Spleen (tissue), 13 donors: ENCODE data around the gene UFSP2. TPM values are rescaled to one million over a fixed set of nuclear protein-coding genes. Genes with fewer than 3 reads are reported as not detected.

ENCODE experiments used
- DNase-seq: peaks from one replicate; pipeline ENCODE4 v3.0.0-alpha.2; 2020
- H3K27ac ChIP-seq, 8 donors: fragments of 200-600 bp; sonication (generic) in 7 of 8; 1 replicate in 4 of 8; 2 replicates in 4 of 8; pipeline versions ENCODE4 v1.5.0 to v1.8.0; 2016 to 2021; ENCODE audit warnings: inconsistent platforms in 4 of 8, mild to moderate bottlenecking in 4 of 8, moderate library complexity in 1 of 8
- H3K27me3 ChIP-seq, 7 donors: fragments of 200-600 bp; sonication (generic) in 6 of 7; replicated peaks in 1 of 7; 1 replicate in 4 of 7; 2 replicates in 3 of 7; pipeline versions ENCODE4 v1.5.0 to v1.8.0; 2016 to 2021; ENCODE audit warnings: inconsistent platforms in 3 of 7, mild to moderate bottlenecking in 1 of 7
- H3K36me3 ChIP-seq, 6 donors: fragments of 200-600 bp; sonication (generic) in 5 of 6; 1 replicate in 4 of 6; 2 replicates in 2 of 6; pipeline versions ENCODE4 v1.5.0 to v1.8.0; 2016 to 2021; ENCODE audit warnings: inconsistent platforms in 2 of 6
- H3K4me1 ChIP-seq, 6 donors: fragments of 200-600 bp; sonication (generic) in 5 of 6; 1 replicate in 3 of 6; 2 replicates in 3 of 6; pipeline versions ENCODE4 v1.5.0 to v1.8.0; 2016 to 2021; ENCODE audit warnings: inconsistent platforms in 3 of 6
- H3K4me3 ChIP-seq, 8 donors: fragments of 200-600 bp; sonication (generic) in 7 of 8; 1 replicate in 4 of 8; 2 replicates in 4 of 8; pipeline versions ENCODE4 v1.5.0 to v1.8.0; 2016 to 2021; ENCODE audit warnings: inconsistent platforms in 4 of 8, mild to moderate bottlenecking in 4 of 8, moderate library complexity in 2 of 8
- H3K9me3 ChIP-seq, 8 donors: fragments of 200-600 bp; sonication (generic) in 7 of 8; 1 replicate in 4 of 8; 2 replicates in 4 of 8; pipeline versions ENCODE4 v1.5.0 to v1.8.0; 2016 to 2021; ENCODE audit warnings: inconsistent platforms in 4 of 8
- POLR2A ChIP-seq, 3 donors: fragments of 450-650 bp; IDR thresholded peaks; one replicate each; pipeline ENCODE4 v1.5.1; 2017; ENCODE audit warnings: antibody characterized with exemption in 3 of 3, mild to moderate bottlenecking in 1 of 3
- POLR2AphosphoS5 ChIP-seq, 3 donors: sonication (generic); formaldehyde crosslinking; IDR thresholded peaks; one replicate each; pipeline ENCODE4 v1.5.1; 2017; ENCODE audit warnings: antibody characterized with exemption in 3 of 3
- WGBS, 5 donors: extraction: QIAGEN DNeasy Blood & Tissue Kit in 3 of 5; methylation state at CpG; one replicate each; pipeline versions ENCODE4 v1.1.5 to v1.1.7; 2013 to 2018; 5-methylcytosine and 5-hydroxymethylcytosine counted together
- intact Hi-C: fragments of 100-400 bp; cut with DNase I; formaldehyde crosslinking; loops from one replicate; pipeline ENCODE4 v1.15.0; 2023; ENCODE audit warnings: low total_unique reads
- long read RNA-seq, 2 donors: transcript quantifications; one replicate each; lab custom pipeline, GENCODE V29; 2026
- polyA plus RNA-seq, 3 donors: library from polyadenylated mRNA; stranded (reverse); fragments of 200-250 nt; gene quantifications; one replicate each; pipeline ENCODE4 v1.2.1, GENCODE V29; 2013
- total RNA-seq, 7 donors: library from RNA; depleted of rRNA in 3 of 7; stranded (reverse); fragments of >200 nt in 3 of 7; fragmentation: NEBNext Ultra II Directional in 4 of 7; extraction: Animal tissue kit (Norgen Biotek cat#: 25700) in 4 of 7; gene quantifications; one replicate each; pipeline versions ENCODE4 v1.1.0 to v1.2.1, GENCODE V29; 2016 to 2021
- TF ChIP-seq, protein P1 (sequence below), 11 experiments: fragments of 200-600 bp in 7 of 11; fragments of 450-650 bp in 4 of 11; sonication (generic) in 4 of 11; IDR thresholded peaks in 8 of 11; conservative IDR thresholded peaks in 3 of 11; 1 replicate in 7 of 11; 2 replicates in 4 of 11; pipeline versions ENCODE4 v1.4.0 to v1.8.0; 2016 to 2021; ENCODE audit warnings: antibody characterized with exemption in 11 of 11, inconsistent platforms in 4 of 11, mild to moderate bottlenecking in 1 of 11
- donor health status: healthy with polysubstance abuse.
- donor health status: DM: no; HTN: no; CAD: no; lungs with moderate emphysema.
- donor health status: DM: no; HTN: no; CAD: no.
- donor health status: Bipolar disorder and iron deficiency.
- donor health status: healthy.
- donor health status: DM: no; HTN: no; CAD: no.
- donor health status: DM: yes; HTN: yes; CAD: no.

Gene UFSP2, protein sequence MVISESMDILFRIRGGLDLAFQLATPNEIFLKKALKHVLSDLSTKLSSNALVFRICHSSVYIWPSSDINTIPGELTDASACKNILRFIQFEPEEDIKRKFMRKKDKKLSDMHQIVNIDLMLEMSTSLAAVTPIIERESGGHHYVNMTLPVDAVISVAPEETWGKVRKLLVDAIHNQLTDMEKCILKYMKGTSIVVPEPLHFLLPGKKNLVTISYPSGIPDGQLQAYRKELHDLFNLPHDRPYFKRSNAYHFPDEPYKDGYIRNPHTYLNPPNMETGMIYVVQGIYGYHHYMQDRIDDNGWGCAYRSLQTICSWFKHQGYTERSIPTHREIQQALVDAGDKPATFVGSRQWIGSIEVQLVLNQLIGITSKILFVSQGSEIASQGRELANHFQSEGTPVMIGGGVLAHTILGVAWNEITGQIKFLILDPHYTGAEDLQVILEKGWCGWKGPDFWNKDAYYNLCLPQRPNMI
- total RNA-seq (10 to 100 TPM; 19.9 to 44.1 (median 26.3) TPM), polyA plus RNA-seq (10 to 100 TPM; 11.0 to 16.9 (median 13.4) TPM)
- long read RNA-seq, donor 1, transcript UFSP2-201 (12 exons, 1,630 nt), result major isoform, 12 of 21 reads
- long read RNA-seq, donor 1, partial matches to known transcripts, result 8 of 21 reads
- long read RNA-seq, donor 1, other reads (novel, unspliced or antisense), result 0 of 21 reads
- long read RNA-seq, donor 2, transcript UFSP2-201 (12 exons, 1,630 nt), result major isoform, 8 of 16 reads
- long read RNA-seq, donor 2, partial matches to known transcripts, result 8 of 16 reads
- long read RNA-seq, donor 2, other reads (novel, unspliced or antisense), result 0 of 16 reads

DNA sequence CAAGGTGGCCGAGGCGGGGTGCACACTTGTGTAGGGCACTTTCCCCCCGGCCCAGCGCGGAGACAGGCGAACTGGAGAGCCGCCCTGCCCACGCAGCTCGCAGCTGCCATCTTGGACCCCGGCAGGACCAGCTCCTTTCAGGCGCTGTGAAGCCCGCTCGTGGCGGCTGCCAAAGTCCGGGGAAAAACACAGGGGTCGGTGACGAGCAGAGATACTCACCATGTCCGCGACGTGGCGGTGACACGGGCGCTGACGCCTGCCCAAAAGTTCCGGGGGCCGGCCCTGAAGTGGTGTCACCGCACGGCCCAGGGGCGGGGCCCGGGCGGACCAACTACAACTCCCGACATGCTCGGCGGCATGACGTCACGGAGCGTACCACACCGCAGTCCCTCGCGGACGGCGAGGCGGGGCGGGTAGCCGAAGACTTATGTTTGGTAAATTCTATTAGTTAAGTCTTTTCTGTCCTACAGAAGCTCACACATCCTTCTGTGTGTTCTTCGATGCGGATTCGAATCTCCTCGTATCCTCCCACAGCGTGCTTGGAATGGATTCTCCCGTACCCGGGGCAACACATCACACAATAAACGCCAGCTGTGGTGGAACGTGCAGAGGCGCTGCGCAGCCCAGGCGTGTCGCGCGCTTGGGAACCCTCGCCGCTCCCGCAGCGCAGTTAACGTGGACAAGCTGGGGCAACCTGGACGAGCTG is at the start of gene UFSP2:
Gene UFSP2 (minus strand): TSS at position 318 of the 706 bp plus-strand sequence. CDS start 96 bp downstream, at position 222.
- Histone ChIP-seq H3K9me3 (no peaks in the 10 kb centered on the region), H3K4me3 (peak within 1 kb of the TSS; percentile 60 to 85 (median 74)), H3K27ac (peak within 1 kb of the TSS; percentile 93 to 99 (median 97)), H3K27me3 (no peaks in the 10 kb centered on the region), H3K36me3 (peaks cover 0 to 16% (median 5%) of the 10 kb centered on the region in 6 donors), H3K4me1 (peaks cover 13 to 49% (median 22%) of the 10 kb centered on the region in 6 donors)
- WGBS, 5 donors, result 0 to 1% (median 0%) methylated on average over 41 to 66 of the region's 66 CpGs
- intact Hi-C loops, result no loop called here
- peak; percentile 97 for DNase-seq
- TF ChIP-seq, protein P1, sequence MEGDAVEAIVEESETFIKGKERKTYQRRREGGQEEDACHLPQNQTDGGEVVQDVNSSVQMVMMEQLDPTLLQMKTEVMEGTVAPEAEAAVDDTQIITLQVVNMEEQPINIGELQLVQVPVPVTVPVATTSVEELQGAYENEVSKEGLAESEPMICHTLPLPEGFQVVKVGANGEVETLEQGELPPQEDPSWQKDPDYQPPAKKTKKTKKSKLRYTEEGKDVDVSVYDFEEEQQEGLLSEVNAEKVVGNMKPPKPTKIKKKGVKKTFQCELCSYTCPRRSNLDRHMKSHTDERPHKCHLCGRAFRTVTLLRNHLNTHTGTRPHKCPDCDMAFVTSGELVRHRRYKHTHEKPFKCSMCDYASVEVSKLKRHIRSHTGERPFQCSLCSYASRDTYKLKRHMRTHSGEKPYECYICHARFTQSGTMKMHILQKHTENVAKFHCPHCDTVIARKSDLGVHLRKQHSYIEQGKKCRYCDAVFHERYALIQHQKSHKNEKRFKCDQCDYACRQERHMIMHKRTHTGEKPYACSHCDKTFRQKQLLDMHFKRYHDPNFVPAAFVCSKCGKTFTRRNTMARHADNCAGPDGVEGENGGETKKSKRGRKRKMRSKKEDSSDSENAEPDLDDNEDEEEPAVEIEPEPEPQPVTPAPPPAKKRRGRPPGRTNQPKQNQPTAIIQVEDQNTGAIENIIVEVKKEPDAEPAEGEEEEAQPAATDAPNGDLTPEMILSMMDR (IDR thresholded peaks at IDR 0.05 in 8 of 11, conservative IDR thresholded peaks at IDR 0.05 in 3 of 11), result peak in 5 of 11 experiments; percentile 3 to 25 (median 17)
- TF ChIP-seq POLR2A (IDR thresholded peaks at IDR 0.05), result peak; percentile 20 to 65 (median 52)
- TF ChIP-seq POLR2AphosphoS5 (IDR thresholded peaks at IDR 0.05), result peak; percentile 91 to 96 (median 92)

DNA sequence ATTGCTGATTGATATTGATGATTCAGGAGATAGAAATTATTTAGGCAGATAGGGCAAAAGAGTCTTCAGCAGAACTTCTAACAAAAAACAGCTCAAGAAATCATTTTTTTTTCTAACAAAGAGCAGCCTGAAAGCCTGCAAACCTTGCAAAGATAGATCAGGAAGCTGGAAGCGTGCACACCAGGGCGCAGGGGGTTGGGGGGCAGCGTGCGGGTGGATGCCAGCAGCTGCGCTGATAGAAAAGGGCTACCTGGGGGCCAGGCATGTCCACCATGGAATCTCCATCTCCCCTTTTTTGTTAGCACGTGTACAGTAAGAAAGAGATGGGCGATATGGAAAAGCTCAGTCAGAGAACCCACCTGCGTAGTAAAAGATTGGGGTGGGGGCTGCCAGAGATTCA is 47.5 kb upstream of the UFSP2 start:
- peaks cover 5 to 24% (median 19%) of the 10 kb centered on the region in 6 donors for H3K4me1 ChIP-seq
- H3K9me3 ChIP-seq, result no peaks in the 10 kb centered on the region
- DNase-seq, result no peak
- no peak overlapping the region for H3K27ac ChIP-seq
- no peaks in the 10 kb centered on the region for H3K36me3 ChIP-seq
- TF ChIP-seq POLR2A (IDR thresholded peaks at IDR 0.05) (no peak), POLR2AphosphoS5 (IDR thresholded peaks at IDR 0.05) (no peak)
- TF ChIP-seq, protein P1 (IDR thresholded peaks at IDR 0.05 in 8 of 11, conservative IDR thresholded peaks at IDR 0.05 in 3 of 11), result no peak
- WGBS, 5 donors, result 91 to 98% (median 93%) methylated on average over 8 of the region's 8 CpGs
- intact Hi-C loops, result loop anchor here (5.0 kb wide), 1 partner anchor 124 kb away; no protein-coding TSS in a partner anchor
- no peak overlapping the region for H3K4me3 ChIP-seq
- H3K27me3 ChIP-seq, result peaks cover 0 to 34% (median 0%) of the 10 kb centered on the region in 7 donors

DNA sequence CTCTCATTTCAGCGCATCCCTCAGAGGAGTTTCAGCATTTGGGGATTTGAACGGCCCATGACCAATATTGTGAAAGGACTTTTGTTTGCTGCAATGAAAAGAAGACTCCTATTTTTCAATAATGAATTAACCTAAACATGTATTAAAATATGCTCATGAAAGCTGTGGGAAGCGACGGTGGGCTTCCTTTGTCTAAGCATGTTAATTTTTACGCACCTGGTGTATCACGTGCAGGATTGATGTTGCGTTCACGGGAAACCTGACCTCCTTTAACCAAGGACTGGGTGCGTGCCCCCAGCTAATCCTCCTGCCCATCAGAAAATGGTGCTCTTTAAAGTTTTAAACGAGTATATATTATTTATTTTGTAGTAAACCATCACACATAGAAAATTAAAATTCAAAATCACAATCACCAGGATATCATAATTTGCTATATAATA is 46.4 kb upstream of the UFSP2 start:
- Histone ChIP-seq H3K4me3 (peak overlapping the region; percentile 56 to 87 (median 76)), H3K4me1 (peaks cover 5 to 24% (median 19%) of the 10 kb centered on the region in 6 donors), H3K27me3 (peaks cover 0 to 30% (median 0%) of the 10 kb centered on the region in 7 donors), H3K9me3 (no peaks in the 10 kb centered on the region), H3K36me3 (no peaks in the 10 kb centered on the region), H3K27ac (peak overlapping the region in 4 of 8 donors; percentile 67 to 82 (median 78))
- intact Hi-C loops, result loop anchor here (5.0 kb wide), 1 partner anchor 125 kb away; no protein-coding TSS in a partner anchor
- 32 to 43% (median 34%) methylated on average over 10 of the region's 10 CpGs for whole genome bisulfite sequencing, 5 donors
- TF ChIP-seq, protein P1 (IDR thresholded peaks at IDR 0.05 in 8 of 11, conservative IDR thresholded peaks at IDR 0.05 in 3 of 11), result no peak
- no peak for TF ChIP-seq POLR2A (IDR thresholded peaks at IDR 0.05)
- no peak for TF ChIP-seq POLR2AphosphoS5 (IDR thresholded peaks at IDR 0.05)
- DNase-seq, result no peak
